Panc1 (cell line): Measurements from ENCODE around the gene BICD1. TPM values are rescaled to one million over a fixed set of nuclear protein-coding genes. Genes with fewer than 3 reads are reported as not detected.

ENCODE experiments used
- ATAC-seq: fragments of 200-7000 bp; cut with Tn5 transposase; 2 replicates; pipeline ENCODE4 v1.9.1; 2020; ENCODE audit warnings: mild to moderate bottlenecking, moderate library complexity
- BruUV-seq: library from RNA; stranded (reverse); fragments of 400-500 nt; replicated peaks from 2 replicates; lab custom pipeline; 2021; lab: Mats Ljungman, UMichigan
- CTCF ChIA-PET: fragments of 300-600 bp; sonication (Branson Sonifier 250); formaldehyde crosslinking; loops from one replicate; lab custom pipeline; 2022; ENCODE audit warnings: antibody characterized with exemption; lab: Charles Lee
- POLR2A ChIA-PET: fragments of 300-600 bp; sonication (Branson Sonifier 250); formaldehyde crosslinking; loops from one replicate; lab custom pipeline; 2022; ENCODE audit warnings: antibody characterized with exemption; lab: Charles Lee
- DNase-seq: peaks from one replicate; pipeline ENCODE4 v3.0.0-alpha.2; 2010; ENCODE audit warnings: low read depth, low spot score
- H3K27ac ChIP-seq: 2 replicates; pipeline ENCODE4 v1.5.1; 2011; ENCODE audit warnings: mild to moderate bottlenecking, low read length, inconsistent platforms
- H3K27me3 ChIP-seq: fragments of 200-500 bp; sonication (Bioruptor generic); 2 replicates; pipeline ENCODE4 v1.6.0; 2014; ENCODE audit warnings: low read length, inconsistent platforms; ENCODE audit not compliant: control insufficient read depth, insufficient read depth
- H3K36me3 ChIP-seq: fragments of 200-500 bp; sonication (Bioruptor generic); 2 replicates; pipeline ENCODE4 v1.5.1; 2014; ENCODE audit warnings: inconsistent platforms, mild to moderate bottlenecking, low read length, moderate library complexity; ENCODE audit not compliant: control insufficient read depth, insufficient read depth
- H3K4me1 ChIP-seq: 2 replicates; pipeline ENCODE4 v1.5.1; 2011; ENCODE audit warnings: inconsistent platforms, mild to moderate bottlenecking, low read length, moderate library complexity; ENCODE audit not compliant: control insufficient read depth, insufficient read depth
- H3K4me3 ChIP-seq, 2 experiments: 2 replicates each; pipeline ENCODE4 v1.5.1; 2011 to 2012; ENCODE audit warnings: low read depth in 2 of 2, low read length in 2 of 2, mild to moderate bottlenecking in 2 of 2, inconsistent platforms in 1 of 2, moderate library complexity in 1 of 2
- H3K9me3 ChIP-seq: fragments of 200-500 bp; sonication (Bioruptor generic); 2 replicates; pipeline ENCODE4 v1.5.1; 2014; ENCODE audit warnings: low read depth, mild to moderate bottlenecking, inconsistent platforms, low read length, moderate library complexity; ENCODE audit not compliant: control insufficient read depth, insufficient read depth
- CTCF ChIP-seq: fragments of 450-650 bp; IDR thresholded peaks from 2 replicates; pipeline ENCODE4 v1.5.1; 2017; ENCODE audit warnings: mild to moderate bottlenecking
- POLR2AphosphoS5 ChIP-seq: IDR thresholded peaks from 2 replicates; pipeline ENCODE4 v1.6.1; 2012; ENCODE audit warnings: mild to moderate bottlenecking, low read depth, low read length, moderate library complexity
- SIN3A ChIP-seq: IDR thresholded peaks from 2 replicates; pipeline ENCODE4 v1.6.1; 2012; ENCODE audit warnings: low read depth, mild to moderate bottlenecking, low read length, moderate library complexity, borderline replicate concordance; ENCODE audit not compliant: insufficient read depth
- TCF7L2 ChIP-seq: IDR thresholded peaks from 2 replicates; pipeline ENCODE4 v1.6.1; 2011; ENCODE audit warnings: mild to moderate bottlenecking, low read depth, low read length, inconsistent platforms
- in situ Hi-C: cut with HindIII; loops from 2 replicates; pipeline ENCODE4 v1.10.0; 2016; ENCODE audit warnings: low sequenced_read_pairs, low pct_unique_long_range_greater_than_20kb
- intact Hi-C: fragments of 100-400 bp; cut with micrococcal nuclease; formaldehyde crosslinking; loops from one replicate; pipeline ENCODE4 v1.10.0; 2022; ENCODE audit not compliant: unreplicated experiment
- total RNA-seq: library from RNA; stranded (reverse); gene quantifications from one replicate; pipeline ENCODE4 v1.2.1, GENCODE V29; 2021; ENCODE audit not compliant: unreplicated experiment
- TF ChIP-seq, protein P1 (sequence below), 2 experiments: IDR thresholded peaks; 2 replicates each; pipeline ENCODE4 v1.6.1; 2011 to 2012; ENCODE audit warnings: low read depth in 2 of 2, control low read depth in 1 of 2, low read length in 1 of 2, mild to moderate bottlenecking in 1 of 2, moderate library complexity in 1 of 2; ENCODE audit not compliant: insufficient read depth in 1 of 2

The BICD1 gene
- total RNA-seq, 1 experiment from 2014 or later, result 40.0 TPM

DNA sequence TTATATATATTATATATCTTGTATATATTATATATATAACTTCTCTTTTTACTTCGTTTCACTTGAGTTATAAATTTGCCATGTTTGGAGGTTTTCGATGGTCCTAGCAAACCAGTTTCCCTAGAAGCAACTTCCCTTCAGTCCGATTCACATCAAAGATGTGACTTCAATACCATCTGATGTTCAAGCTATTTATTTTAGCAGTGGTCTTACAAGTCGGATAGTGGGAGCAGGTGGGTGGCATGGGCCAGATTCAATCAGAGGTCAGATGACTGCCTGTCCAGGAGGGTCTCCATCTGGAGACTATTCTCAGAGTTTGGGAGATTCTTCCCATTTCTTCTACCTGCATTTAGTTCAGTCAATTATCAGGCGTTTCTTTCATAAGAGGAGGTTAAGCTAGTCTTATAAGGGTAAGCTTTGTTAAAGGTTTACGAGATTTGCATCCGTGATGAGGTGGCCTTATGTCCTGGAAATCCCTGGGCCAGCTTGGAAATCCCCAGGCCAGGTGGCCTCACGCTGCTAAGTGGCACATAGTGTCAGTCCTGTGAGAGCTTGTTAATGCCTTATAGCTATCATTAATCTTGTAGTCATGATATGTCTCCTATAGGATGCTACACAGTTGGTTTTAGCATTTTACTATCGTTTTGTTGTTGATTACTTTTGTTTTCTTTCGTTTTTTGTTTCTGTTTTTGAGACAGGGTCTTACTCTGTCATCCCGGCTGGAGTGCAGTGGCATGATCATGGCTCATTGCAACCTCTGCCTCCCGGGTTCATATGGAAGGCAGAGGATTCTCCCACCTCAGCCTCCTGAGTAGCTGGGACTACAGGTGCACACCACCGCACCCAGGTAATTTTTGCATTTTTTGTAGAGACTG is 145.8 kb downstream of the BICD1 start:
- in situ Hi-C loops, result no loop called here
- peak; percentile 82 for ATAC-seq
- no peak overlapping the region; the same call in 1 of the 2 replicates for H3K27ac ChIP-seq
- intact Hi-C loops, result no loop called here
- CTCF ChIA-PET, result interaction anchor here (0.5 kb wide), 1 partner anchor 849 kb away, joined by 6 read pairs; no protein-coding TSS in a partner anchor
- TF ChIP-seq, protein P1, sequence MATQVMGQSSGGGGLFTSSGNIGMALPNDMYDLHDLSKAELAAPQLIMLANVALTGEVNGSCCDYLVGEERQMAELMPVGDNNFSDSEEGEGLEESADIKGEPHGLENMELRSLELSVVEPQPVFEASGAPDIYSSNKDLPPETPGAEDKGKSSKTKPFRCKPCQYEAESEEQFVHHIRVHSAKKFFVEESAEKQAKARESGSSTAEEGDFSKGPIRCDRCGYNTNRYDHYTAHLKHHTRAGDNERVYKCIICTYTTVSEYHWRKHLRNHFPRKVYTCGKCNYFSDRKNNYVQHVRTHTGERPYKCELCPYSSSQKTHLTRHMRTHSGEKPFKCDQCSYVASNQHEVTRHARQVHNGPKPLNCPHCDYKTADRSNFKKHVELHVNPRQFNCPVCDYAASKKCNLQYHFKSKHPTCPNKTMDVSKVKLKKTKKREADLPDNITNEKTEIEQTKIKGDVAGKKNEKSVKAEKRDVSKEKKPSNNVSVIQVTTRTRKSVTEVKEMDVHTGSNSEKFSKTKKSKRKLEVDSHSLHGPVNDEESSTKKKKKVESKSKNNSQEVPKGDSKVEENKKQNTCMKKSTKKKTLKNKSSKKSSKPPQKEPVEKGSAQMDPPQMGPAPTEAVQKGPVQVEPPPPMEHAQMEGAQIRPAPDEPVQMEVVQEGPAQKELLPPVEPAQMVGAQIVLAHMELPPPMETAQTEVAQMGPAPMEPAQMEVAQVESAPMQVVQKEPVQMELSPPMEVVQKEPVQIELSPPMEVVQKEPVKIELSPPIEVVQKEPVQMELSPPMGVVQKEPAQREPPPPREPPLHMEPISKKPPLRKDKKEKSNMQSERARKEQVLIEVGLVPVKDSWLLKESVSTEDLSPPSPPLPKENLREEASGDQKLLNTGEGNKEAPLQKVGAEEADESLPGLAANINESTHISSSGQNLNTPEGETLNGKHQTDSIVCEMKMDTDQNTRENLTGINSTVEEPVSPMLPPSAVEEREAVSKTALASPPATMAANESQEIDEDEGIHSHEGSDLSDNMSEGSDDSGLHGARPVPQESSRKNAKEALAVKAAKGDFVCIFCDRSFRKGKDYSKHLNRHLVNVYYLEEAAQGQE (IDR thresholded peaks at IDR 0.05; ENCODE audit: insufficient read depth in 1 of 2, low read depth in 2 of 2, low read length in 1 of 2), result no peak
- no peak for TF ChIP-seq POLR2AphosphoS5
- no peak for TF ChIP-seq TCF7L2
- TF ChIP-seq SIN3A, result no peak
- TF ChIP-seq CTCF, result no peak
- peaks cover 9% of the 10 kb centered on the region; the same call in 1 of the 2 replicates for H3K4me1 ChIP-seq
- H3K4me3 ChIP-seq, result no peak overlapping the region
- H3K9me3 ChIP-seq, result no peaks in the 10 kb centered on the region
- POLR2A ChIA-PET, result no interaction called here
- DNase-seq, result no peak
- no peaks in the 10 kb centered on the region for H3K36me3 ChIP-seq
- BruUV-seq, result no TSS peak
- H3K27me3 ChIP-seq, result no peaks in the 10 kb centered on the region

DNA sequence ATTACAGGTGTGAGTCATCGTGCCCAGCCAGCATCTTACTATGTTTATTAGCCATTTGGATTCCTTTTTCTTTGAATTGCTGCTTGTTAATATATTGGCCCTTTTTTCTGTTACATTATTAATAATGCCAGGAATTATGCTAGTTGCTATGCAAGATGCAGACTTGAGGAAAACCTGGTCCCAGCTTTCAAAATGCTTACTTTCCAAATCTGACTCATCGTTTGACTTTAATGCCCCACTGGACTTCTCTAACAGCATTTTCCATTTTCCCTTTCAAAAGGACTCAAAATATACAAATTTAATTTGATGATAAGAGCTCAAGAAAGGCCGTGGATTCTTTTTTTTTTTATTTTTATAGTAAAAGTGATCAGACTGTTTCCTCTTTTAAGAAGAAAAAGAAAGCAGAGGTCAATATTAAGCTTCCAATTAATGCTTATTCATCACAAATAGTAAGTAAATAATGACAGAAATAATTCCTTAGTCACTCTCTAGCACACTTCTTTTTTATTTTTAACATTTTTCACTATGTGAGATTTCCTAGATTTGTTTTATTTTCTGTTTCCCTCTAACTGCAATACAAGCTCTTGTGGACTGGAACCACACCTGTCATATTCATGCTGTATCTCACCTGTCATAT is 146.6 kb downstream of the BICD1 start:
- CTCF ChIA-PET, result no interaction called here

More for the DNA sequence above, 146.6 kb downstream of the BICD1 start:
- DNase-seq (no peak), ATAC-seq (no peak)
- no TSS peak for BruUV-seq
- H3K4me1 ChIP-seq, result peaks cover 9% of the 10 kb centered on the region; the same call in 1 of the 2 replicates
- POLR2A ChIA-PET, result interaction anchor here (0.6 kb wide), 1 partner anchor 73 kb away, joined by 3 read pairs; no protein-coding TSS in a partner anchor
- no peak overlapping the region for H3K4me3 ChIP-seq
- no peak overlapping the region for H3K27ac ChIP-seq
- TF ChIP-seq SIN3A (no peak), POLR2AphosphoS5 (no peak), TCF7L2 (no peak), CTCF (no peak)
- TF ChIP-seq, protein P1 (IDR thresholded peaks at IDR 0.05; ENCODE audit: insufficient read depth in 1 of 2, low read depth in 2 of 2, low read length in 1 of 2), result no peak
- in situ Hi-C loops, result no loop called here
- no peaks in the 10 kb centered on the region for H3K27me3 ChIP-seq
- H3K9me3 ChIP-seq, result no peaks in the 10 kb centered on the region
- H3K36me3 ChIP-seq, result no peaks in the 10 kb centered on the region
- intact Hi-C loops, result no loop called here
